C4-2B (cell line): Measurements from ENCODE around the gene PLOD2.

Experiments
- H3K27ac ChIP-seq: fragments of 450-650 bp; 2 replicates; pipeline ENCODE4 v1.5.1; 2017
- ZFX ChIP-seq: fragments of 450-650 bp; IDR thresholded peaks from 2 replicates; pipeline ENCODE4 v1.6.1; 2017
- TF ChIP-seq, protein P1 (sequence below): fragments of 450-650 bp; conservative IDR thresholded peaks from 2 replicates; pipeline ENCODE4 v1.5.1; 2017; ENCODE audit warnings: mild to moderate bottlenecking

The PLOD2 gene

DNA sequence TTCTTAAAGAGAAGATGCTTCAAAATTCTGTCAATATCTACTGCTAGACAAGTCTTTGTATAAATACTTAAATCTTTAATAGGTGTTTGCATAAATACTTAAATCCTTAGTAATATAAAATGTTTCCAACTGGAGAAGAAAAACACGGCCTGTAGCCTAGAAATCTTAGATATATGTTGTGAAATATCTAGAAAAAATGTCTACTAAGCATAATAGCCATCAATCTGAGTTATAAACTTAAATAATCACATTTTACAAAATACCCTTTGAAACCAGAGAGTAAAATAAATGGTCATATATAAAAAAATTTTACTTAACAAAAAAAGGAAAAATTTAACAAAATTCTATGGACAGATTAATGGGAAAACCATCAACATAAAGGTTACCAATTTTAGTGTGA, 73.9 kb downstream of the PLOD2 start:
- H3K27ac ChIP-seq = no peak overlapping the region
- TF ChIP-seq ZFX = no peak
- TF ChIP-seq, protein P1, sequence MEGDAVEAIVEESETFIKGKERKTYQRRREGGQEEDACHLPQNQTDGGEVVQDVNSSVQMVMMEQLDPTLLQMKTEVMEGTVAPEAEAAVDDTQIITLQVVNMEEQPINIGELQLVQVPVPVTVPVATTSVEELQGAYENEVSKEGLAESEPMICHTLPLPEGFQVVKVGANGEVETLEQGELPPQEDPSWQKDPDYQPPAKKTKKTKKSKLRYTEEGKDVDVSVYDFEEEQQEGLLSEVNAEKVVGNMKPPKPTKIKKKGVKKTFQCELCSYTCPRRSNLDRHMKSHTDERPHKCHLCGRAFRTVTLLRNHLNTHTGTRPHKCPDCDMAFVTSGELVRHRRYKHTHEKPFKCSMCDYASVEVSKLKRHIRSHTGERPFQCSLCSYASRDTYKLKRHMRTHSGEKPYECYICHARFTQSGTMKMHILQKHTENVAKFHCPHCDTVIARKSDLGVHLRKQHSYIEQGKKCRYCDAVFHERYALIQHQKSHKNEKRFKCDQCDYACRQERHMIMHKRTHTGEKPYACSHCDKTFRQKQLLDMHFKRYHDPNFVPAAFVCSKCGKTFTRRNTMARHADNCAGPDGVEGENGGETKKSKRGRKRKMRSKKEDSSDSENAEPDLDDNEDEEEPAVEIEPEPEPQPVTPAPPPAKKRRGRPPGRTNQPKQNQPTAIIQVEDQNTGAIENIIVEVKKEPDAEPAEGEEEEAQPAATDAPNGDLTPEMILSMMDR = no peak

DNA sequence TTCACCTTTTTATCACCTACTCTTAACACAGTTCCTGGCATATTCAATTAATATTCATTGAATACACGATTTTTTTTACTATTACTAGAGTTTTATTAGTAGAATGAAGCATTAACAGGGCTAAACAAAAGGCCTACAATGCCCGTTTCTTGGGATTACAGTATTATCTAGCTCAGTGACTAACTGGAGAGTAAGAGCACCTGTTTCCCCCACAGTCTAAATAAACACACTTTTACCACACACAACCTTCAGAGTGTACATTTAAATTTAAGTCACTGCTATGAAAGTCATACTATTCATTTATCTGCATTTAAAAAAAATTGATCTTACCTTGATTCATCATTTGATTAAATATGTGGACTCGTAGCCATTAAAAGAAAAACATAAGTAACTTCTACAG, 74.8 kb downstream of the PLOD2 start:
- no peak for TF ChIP-seq ZFX
- TF ChIP-seq, protein P1 = no peak
- no peak overlapping the region for H3K27ac ChIP-seq

DNA sequence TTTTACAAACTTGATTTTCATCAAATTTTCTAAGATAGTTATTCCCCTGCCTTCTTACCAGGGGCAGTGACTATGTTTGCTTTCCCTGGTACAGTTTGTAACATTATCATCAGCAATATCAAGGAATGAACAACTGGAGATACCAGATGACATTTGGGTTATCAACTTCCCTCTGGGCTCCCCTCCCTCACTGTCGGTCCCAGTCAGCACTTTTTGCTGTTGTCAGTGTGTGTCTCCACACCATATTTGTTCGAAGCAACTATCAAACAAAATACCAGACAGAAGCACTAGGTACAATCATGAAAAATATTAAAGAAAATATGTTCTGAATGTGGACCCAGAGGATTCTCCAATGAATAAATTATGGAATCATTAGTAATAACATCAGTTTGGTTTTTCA, 75.3 kb downstream of the PLOD2 start:
- TF ChIP-seq, protein P1 = no peak
- TF ChIP-seq ZFX = no peak
- no peak overlapping the region for H3K27ac ChIP-seq

DNA sequence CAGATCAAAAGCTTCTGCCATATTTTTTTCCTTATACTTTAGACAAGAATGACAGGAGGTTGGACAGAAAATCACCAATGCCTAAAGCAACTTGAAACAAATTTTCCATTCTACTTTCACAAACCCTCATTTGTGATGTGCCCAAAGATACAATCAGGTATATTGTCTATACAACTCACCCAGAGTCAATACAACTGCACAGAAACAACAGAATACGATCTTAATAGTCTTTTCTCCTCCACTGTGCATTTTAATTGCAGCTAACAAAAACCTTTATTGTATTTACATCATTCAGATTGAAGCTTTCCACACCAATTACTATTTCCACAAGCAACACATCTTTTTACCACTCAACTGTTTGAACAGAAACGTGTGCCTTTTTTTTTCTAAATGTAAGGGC, 80.4 kb downstream of the PLOD2 start:
- no peak overlapping the region for H3K27ac ChIP-seq
- TF ChIP-seq, protein P1 = no peak
- no peak for TF ChIP-seq ZFX

DNA sequence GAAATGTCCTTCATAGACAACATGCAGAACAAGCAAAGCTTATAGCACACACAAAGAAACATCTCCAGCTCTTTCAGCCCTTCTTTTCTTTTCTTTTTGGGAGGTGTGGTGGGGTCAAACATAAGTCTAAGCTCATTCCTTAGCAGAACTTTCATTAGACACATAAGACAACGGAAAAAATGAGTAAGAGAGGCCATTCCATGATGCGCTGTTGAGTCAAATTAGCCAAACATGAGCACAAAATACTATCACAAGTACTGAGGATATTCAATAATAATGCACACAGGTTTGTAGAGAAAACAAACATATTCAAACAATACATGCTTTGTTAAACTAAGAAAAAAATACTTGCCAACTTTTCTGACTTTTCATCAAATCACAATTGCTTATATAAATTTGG, 83.0 kb downstream of the PLOD2 start:
- no peak overlapping the region for H3K27ac ChIP-seq
- no peak for TF ChIP-seq ZFX

DNA sequence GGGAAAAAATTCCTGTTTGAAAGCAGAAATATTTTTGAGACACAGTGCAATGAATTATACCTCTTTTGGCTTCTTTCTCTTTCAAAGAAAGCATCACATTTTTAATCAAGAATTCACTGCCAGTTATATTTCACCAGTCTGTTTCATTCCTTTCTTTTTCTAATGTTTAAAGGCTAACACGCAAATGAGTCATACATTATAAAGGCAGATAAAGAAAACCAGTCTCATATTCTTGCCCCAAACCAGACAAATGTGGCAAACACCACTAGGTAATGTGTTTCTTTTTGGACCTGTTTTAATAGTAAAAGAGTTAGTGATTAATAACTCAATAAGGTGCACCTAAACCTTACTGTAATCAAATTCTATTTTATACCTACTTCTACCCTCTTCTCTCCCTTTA, 83.8 kb downstream of the PLOD2 start:
- TF ChIP-seq ZFX = no peak
- TF ChIP-seq, protein P1 = no peak
- no peak overlapping the region for H3K27ac ChIP-seq

DNA sequence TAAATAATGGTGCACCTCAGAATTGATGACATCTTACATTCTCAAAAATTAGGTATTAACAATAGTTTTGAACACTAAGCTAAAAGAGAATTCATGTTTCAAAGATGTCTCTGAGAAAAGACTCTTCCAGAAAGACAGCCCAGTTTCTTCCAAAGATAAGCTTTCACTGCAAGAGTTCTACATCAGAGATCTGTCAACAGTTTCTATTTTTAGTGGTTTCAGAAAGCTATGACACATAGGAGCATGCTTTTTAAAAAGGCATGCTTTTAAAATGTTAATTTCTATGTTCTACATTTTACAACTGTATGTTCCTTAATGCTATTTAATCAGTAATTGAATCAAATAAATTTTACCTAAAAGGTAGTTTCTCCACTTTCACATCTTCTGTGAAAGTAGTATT, 88.2 kb downstream of the PLOD2 start:
- no peak overlapping the region for H3K27ac ChIP-seq

DNA sequence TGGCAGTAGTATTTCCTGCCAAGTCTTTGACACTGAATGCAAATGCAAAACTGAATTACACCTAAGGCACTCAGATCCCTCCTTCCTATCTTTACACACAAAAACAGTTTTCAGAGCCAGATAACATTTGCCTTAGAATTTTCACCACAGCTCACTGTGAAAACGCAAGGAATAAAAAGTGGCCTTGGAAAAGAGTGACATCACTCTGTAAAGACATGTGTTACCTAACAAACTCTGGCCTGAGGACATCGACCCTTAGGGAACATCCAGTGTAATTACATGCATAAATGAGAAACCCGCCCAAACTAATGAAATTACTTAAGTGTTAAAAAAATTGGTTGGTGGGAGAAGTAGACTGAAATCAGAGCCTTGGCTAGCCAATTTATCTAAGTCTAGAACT, 88.9 kb downstream of the PLOD2 start:
- TF ChIP-seq, protein P1 = no peak
- TF ChIP-seq ZFX = no peak
- H3K27ac ChIP-seq = no peak overlapping the region

More for the DNA sequence above, 88.2 kb downstream of the PLOD2 start:
- TF ChIP-seq, protein P1 = no peak
- TF ChIP-seq ZFX = no peak
